Measurements from ENCODE around the gene PXDC1.
"Not testable (repeated sequence)": the region's sequence is repeated elsewhere in the genome, so short reads cannot be mapped to it uniquely, and the experiment has no call there.

The PXDC1 gene

GRCh38 chr6:3711776-3712175 is 39.7 kb downstream of the PXDC1 start:
- DNase-seq (ENCODE audit: low read depth, low spot score): no peak

- DNase-seq (ENCODE audit: low read depth, low spot score): no peak
These were observed 41.1 kb downstream of the PXDC1 start for GRCh38 chr6:3710403-3710802.

- DNase-seq (ENCODE audit: low read depth, low spot score): no peak
These were observed 43.0 kb downstream of the PXDC1 start for GRCh38 chr6:3708540-3708939.

GRCh38 chr6:3707751-3708412 is 43.6 kb downstream of the PXDC1 start:
- no peak for DNase-seq (ENCODE audit: low read depth, low spot score)

- no peak for DNase-seq (ENCODE audit: low read depth, low spot score)
These were observed 44.5 kb downstream of the PXDC1 start for GRCh38 chr6:3707024-3707423.

- DNase-seq (ENCODE audit: low read depth, low spot score): no peak
These were observed 45.0 kb downstream of the PXDC1 start for GRCh38 chr6:3706547-3706946.

GRCh38 chr6:3701631-3702030 is 49.9 kb downstream of the PXDC1 start:
- DNase-seq (ENCODE audit: low read depth, low spot score): no peak

GRCh38 chr6:3699231-3699630 is 52.3 kb downstream of the PXDC1 start:
- DNase-seq (ENCODE audit: low read depth, low spot score): no peak

- DNase-seq (ENCODE audit: low read depth, low spot score): no peak
These were observed 53.5 kb downstream of the PXDC1 start for GRCh38 chr6:3698021-3698420.

- no peak for DNase-seq (ENCODE audit: low read depth, low spot score)
These were observed 53.9 kb downstream of the PXDC1 start for GRCh38 chr6:3697609-3698008.

- no peak for DNase-seq (ENCODE audit: low read depth, low spot score)
These were observed 54.9 kb downstream of the PXDC1 start for GRCh38 chr6:3696525-3697088.

GRCh38 chr6:3695065-3695817 is 56.3 kb downstream of the PXDC1 start:
- DNase-seq (ENCODE audit: low read depth, low spot score): no peak

- no peak for DNase-seq (ENCODE audit: low read depth, low spot score)
These were observed 57.7 kb downstream of the PXDC1 start for GRCh38 chr6:3693831-3694230.

GRCh38 chr6:3690506-3690905 is 61.0 kb downstream of the PXDC1 start:
- DNase-seq (ENCODE audit: low read depth, low spot score): no peak

GRCh38 chr6:3687847-3688246 is 63.7 kb downstream of the PXDC1 start:
- DNase-seq (ENCODE audit: low read depth, low spot score): no peak

GRCh38 chr6:3683331-3683730 is 68.2 kb downstream of the PXDC1 start:
- no peak for DNase-seq (ENCODE audit: low read depth, low spot score)

- no peak for DNase-seq (ENCODE audit: low read depth, low spot score)
These were observed 72.6 kb downstream of the PXDC1 start for GRCh38 chr6:3678946-3679345.

GRCh38 chr6:3677751-3678150 is 73.8 kb downstream of the PXDC1 start:
- not testable (repeated sequence) for DNase-seq (ENCODE audit: low read depth, low spot score)

GRCh38 chr6:3677351-3677750 is 74.2 kb downstream of the PXDC1 start:
- not testable (repeated sequence) for DNase-seq (ENCODE audit: low read depth, low spot score)
